ENCODE data around the gene DIP2A.

DIP2A gene

GRCh38 chr21:46480466-46480865 is 21.8 kb downstream of the DIP2A start:
- DNase-seq (ENCODE audit: extremely low read depth in 1 of 2, low read depth in 1 of 2), result no peak

- no peak for DNase-seq (ENCODE audit: extremely low read depth in 1 of 2, low read depth in 1 of 2)
These were observed 23.6 kb downstream of the DIP2A start for GRCh38 chr21:46482225-46482845.

GRCh38 chr21:46482846-46483231 is 24.1 kb downstream of the DIP2A start:
- no peak for DNase-seq (ENCODE audit: extremely low read depth in 1 of 2, low read depth in 1 of 2)

GRCh38 chr21:46483300-46484295 is 24.9 kb downstream of the DIP2A start:
- no peak for DNase-seq (ENCODE audit: extremely low read depth in 1 of 2, low read depth in 1 of 2)

- no peak for DNase-seq (ENCODE audit: extremely low read depth in 1 of 2, low read depth in 1 of 2)
These were observed 27.9 kb downstream of the DIP2A start for GRCh38 chr21:46486481-46487126.

- no peak for DNase-seq (ENCODE audit: extremely low read depth in 1 of 2, low read depth in 1 of 2)
These were observed 30.5 kb downstream of the DIP2A start for GRCh38 chr21:46489162-46489663.

GRCh38 chr21:46489800-46490199 is 31.1 kb downstream of the DIP2A start:
- no peak for DNase-seq (ENCODE audit: extremely low read depth in 1 of 2, low read depth in 1 of 2)

GRCh38 chr21:46491553-46491952 is 32.9 kb downstream of the DIP2A start:
- no peak for DNase-seq (ENCODE audit: extremely low read depth in 1 of 2, low read depth in 1 of 2)

- DNase-seq (ENCODE audit: extremely low read depth in 1 of 2, low read depth in 1 of 2), result no peak
These were observed 34.2 kb downstream of the DIP2A start for GRCh38 chr21:46492851-46493250.

- DNase-seq (ENCODE audit: extremely low read depth in 1 of 2, low read depth in 1 of 2), result no peak
These were observed 35.1 kb downstream of the DIP2A start for GRCh38 chr21:46493828-46494227.

- DNase-seq (ENCODE audit: extremely low read depth in 1 of 2, low read depth in 1 of 2), result no peak
These were observed 39.8 kb downstream of the DIP2A start for GRCh38 chr21:46498335-46499050.

GRCh38 chr21:46500224-46500861 is 41.7 kb downstream of the DIP2A start:
- no peak for DNase-seq (ENCODE audit: extremely low read depth in 1 of 2, low read depth in 1 of 2)

GRCh38 chr21:46503922-46504550 is 45.3 kb downstream of the DIP2A start:
- no peak for DNase-seq (ENCODE audit: extremely low read depth in 1 of 2, low read depth in 1 of 2)

GRCh38 chr21:46504666-46505065 is 46.0 kb downstream of the DIP2A start:
- DNase-seq (ENCODE audit: extremely low read depth in 1 of 2, low read depth in 1 of 2), result no peak

- DNase-seq (ENCODE audit: extremely low read depth in 1 of 2, low read depth in 1 of 2), result no peak
These were observed 48.9 kb downstream of the DIP2A start for GRCh38 chr21:46507562-46507961.

- no peak for DNase-seq (ENCODE audit: extremely low read depth in 1 of 2, low read depth in 1 of 2)
These were observed 51.2 kb downstream of the DIP2A start for GRCh38 chr21:46509741-46510502.

GRCh38 chr21:46515109-46515508 is 56.4 kb downstream of the DIP2A start:
- DNase-seq (ENCODE audit: extremely low read depth in 1 of 2, low read depth in 1 of 2), result no peak

- DNase-seq (ENCODE audit: extremely low read depth in 1 of 2, low read depth in 1 of 2), result no peak
These were observed 57.4 kb downstream of the DIP2A start for GRCh38 chr21:46516068-46516467.

GRCh38 chr21:46517361-46517760 is 58.7 kb downstream of the DIP2A start:
- DNase-seq (ENCODE audit: extremely low read depth in 1 of 2, low read depth in 1 of 2), result no peak
